Measurements from ENCODE around the gene IFITM10. TPM values are rescaled to one million over a fixed set of nuclear protein-coding genes. Genes with fewer than 3 reads are reported as not detected.
"Not testable (repeated sequence)": the region's sequence is repeated elsewhere in the genome, so short reads cannot be mapped to it uniquely, and the experiment has no call there.

IFITM10 gene
- total and polyA plus RNA-seq, 11 donors: 0.12 to 3.6 (median 0.54) TPM

GRCh38 chr11:1683904-1684572, 66.4 kb downstream of the IFITM10 start:
- 56 to 88% (median 67%) methylated on average over 1 to 14 of the region's 24 CpGs for WGBS, 4 donors

DNA sequence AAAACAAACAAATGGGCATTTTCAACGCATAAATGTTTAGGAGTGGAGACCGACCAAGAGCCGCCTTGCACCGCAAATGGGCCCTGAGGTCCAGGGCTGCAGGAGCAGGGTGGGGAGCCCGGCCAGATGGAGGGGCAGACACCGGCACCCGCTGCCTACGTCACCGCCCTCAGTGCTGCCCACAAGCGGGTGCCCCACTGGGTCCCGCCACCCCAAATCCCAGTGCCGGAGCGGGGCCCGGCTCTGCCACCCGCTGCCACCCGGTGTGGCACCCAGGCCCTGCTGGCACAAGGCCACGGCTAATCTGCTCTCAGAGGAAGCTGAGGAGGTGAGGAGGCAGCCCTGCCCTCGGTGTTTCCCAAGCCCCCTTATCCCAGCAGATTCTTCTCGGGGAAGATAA, 67.2 kb downstream of the IFITM10 start:
- intact Hi-C loops (cut with DNase I); H3K9me3 ChIP-seq; H3K36me3 ChIP-seq; H3K27ac ChIP-seq; ATAC-seq; DNase-seq; H3K4me1 ChIP-seq; H3K4me3 ChIP-seq: not testable (repeated sequence)
- 69 to 82% (median 78%) methylated on average over 14 to 19 of the region's 19 CpGs for WGBS, 4 donors
- H3K27me3 ChIP-seq: peaks cover 0 to 12% (median 4%) of the 10 kb centered on the region in 9 donors

More at GRCh38 chr11:1683904-1684572, 66.4 kb downstream of the IFITM10 start:
- intact Hi-C loops (cut with DNase I); H3K9me3 ChIP-seq; H3K27me3 ChIP-seq; H3K27ac ChIP-seq; H3K36me3 ChIP-seq; ATAC-seq; DNase-seq; H3K4me1 ChIP-seq; H3K4me3 ChIP-seq: not testable (repeated sequence)

Other genes with a start within 250 kb of the IFITM10 start
- 10 to 100 TPM in 8 of 9 donors, 1 to 10 TPM in 1; 9.8 to 29.9 (median 17.1) TPM for gene DUSP8, start 178.3 kb downstream of the IFITM10 start, total RNA-seq
- gene DUSP8, start 178.3 kb downstream of the IFITM10 start, polyA plus RNA-seq: 10 to 100 TPM; 10.9 to 12.8 TPM
- gene KRTAP5-1, start 165.3 kb downstream of the IFITM10 start, total RNA-seq: not detected
- gene KRTAP5-1, start 165.3 kb downstream of the IFITM10 start, polyA plus RNA-seq: not detected
- not detected for gene KRTAP5-2, start 152.3 kb downstream of the IFITM10 start, total RNA-seq
- gene KRTAP5-2, start 152.3 kb downstream of the IFITM10 start, polyA plus RNA-seq: not detected
- gene KRTAP5-3, start 142.1 kb downstream of the IFITM10 start, total RNA-seq: not detected
- gene KRTAP5-3, start 142.1 kb downstream of the IFITM10 start, polyA plus RNA-seq: not detected
- gene KRTAP5-4, start 128.5 kb downstream of the IFITM10 start, total RNA-seq: not detected
- gene KRTAP5-4, start 128.5 kb downstream of the IFITM10 start, polyA plus RNA-seq: not detected
- gene KRTAP5-5, start 120.8 kb downstream of the IFITM10 start, total RNA-seq: not detected
- not detected for gene KRTAP5-5, start 120.8 kb downstream of the IFITM10 start, polyA plus RNA-seq
- not detected for gene KRTAP5-6, start 53.4 kb downstream of the IFITM10 start, total RNA-seq
- gene KRTAP5-6, start 53.4 kb downstream of the IFITM10 start, polyA plus RNA-seq: not detected
- 1,000 to 10,000 TPM in 3 of 9 donors, 100 to 1,000 TPM in 6; 580 to 1,779 (median 722) TPM for gene CTSD, start 13.3 kb upstream of the IFITM10 start, total RNA-seq
- 1,000 to 10,000 TPM in 1 of 2 donors, 100 to 1,000 TPM in 1; 420 to 1,089 TPM for gene CTSD, start 13.3 kb upstream of the IFITM10 start, polyA plus RNA-seq
- gene SYT8, start 84.4 kb upstream of the IFITM10 start, total RNA-seq: not detected
- under 1 TPM in 1 of 2 donors, not detected in 1; 0.08 TPM for gene SYT8, start 84.4 kb upstream of the IFITM10 start, polyA plus RNA-seq
- gene TNNI2, start 88.4 kb upstream of the IFITM10 start, total RNA-seq: 1 to 10 TPM in 1 of 9 donors, under 1 TPM in 1, not detected in 7; 0.72 to 3.3 TPM
- gene TNNI2, start 88.4 kb upstream of the IFITM10 start, polyA plus RNA-seq: under 1 TPM in 1 of 2 donors, not detected in 1; 0.22 TPM
- gene LSP1, start 102.5 kb upstream of the IFITM10 start, total RNA-seq: 10 to 100 TPM; 11.4 to 86.8 (median 16.4) TPM
- gene LSP1, start 102.5 kb upstream of the IFITM10 start, polyA plus RNA-seq: 10 to 100 TPM; 10.0 to 20.6 TPM
- gene PRR33, start 141.3 kb upstream of the IFITM10 start, total RNA-seq: 1 to 10 TPM in 8 of 9 donors, under 1 TPM in 1; 0.81 to 5.1 (median 2.4) TPM
- gene PRR33, start 141.3 kb upstream of the IFITM10 start, polyA plus RNA-seq: 1 to 10 TPM in 1 of 2 donors, under 1 TPM in 1; 0.08 to 4.6 TPM
- gene TNNT3, start 169.1 kb upstream of the IFITM10 start, total RNA-seq: 10 to 100 TPM; 17.1 to 84.5 (median 49.0) TPM
- gene TNNT3, start 169.1 kb upstream of the IFITM10 start, polyA plus RNA-seq: 10 to 100 TPM; 40.8 to 45.5 TPM
- gene MRPL23, start 196.7 kb upstream of the IFITM10 start, total RNA-seq: 100 to 1,000 TPM in 2 of 9 donors, 10 to 100 TPM in 7; 44.0 to 183 (median 76.1) TPM
- 100 to 1,000 TPM; 141 to 183 TPM for gene MRPL23, start 196.7 kb upstream of the IFITM10 start, polyA plus RNA-seq
- gene H19, start 247.2 kb upstream of the IFITM10 start, total RNA-seq: 1,000 to 10,000 TPM in 1 of 9 donors, 100 to 1,000 TPM in 8; 303 to 1,545 (median 463) TPM
- gene H19, start 247.2 kb upstream of the IFITM10 start, polyA plus RNA-seq: 1,000 to 10,000 TPM in 1 of 2 donors, 100 to 1,000 TPM in 1; 627 to 1,006 TPM

All from heart left ventricle (tissue), 16 donors.